ENCODE measurements around the gene DHRS7.

DNA sequence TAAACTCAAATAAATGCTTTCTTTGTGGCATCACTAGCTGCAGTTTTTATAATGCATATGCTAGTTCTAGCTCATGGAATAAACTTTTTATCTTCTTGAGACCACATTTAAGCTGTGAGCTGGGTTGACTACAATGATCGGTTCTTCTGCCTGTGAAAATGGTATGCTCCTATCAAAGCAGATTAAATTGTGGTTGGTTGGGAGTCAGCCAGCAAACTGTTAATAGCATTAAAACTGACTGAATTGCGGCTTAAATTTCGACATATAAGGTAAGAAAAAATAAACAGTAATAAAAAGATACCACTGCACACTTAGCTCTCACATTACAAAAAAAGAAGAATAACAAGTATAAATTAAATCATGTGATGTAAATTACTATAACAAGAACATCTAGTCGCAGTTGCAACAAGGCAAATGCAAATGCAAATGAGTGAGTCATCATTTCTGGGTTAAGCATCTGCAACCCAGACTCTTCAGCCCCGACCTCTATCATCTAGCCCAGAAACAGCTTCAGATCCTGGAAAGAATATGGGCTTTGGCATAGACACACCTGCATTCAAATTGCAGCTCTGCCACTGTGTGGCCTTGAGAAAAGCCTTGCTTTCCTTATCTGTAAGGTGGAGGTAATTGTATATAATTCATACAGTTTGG, 19.8 kb upstream of the DHRS7 start:
- TF ChIP-seq POLR2A (IDR thresholded peaks at IDR 0.05; ENCODE audit: low read length): no peak
- TF ChIP-seq GATA1 (IDR thresholded peaks at IDR 0.05; ENCODE audit: low read depth, low read length): no peak
